ENCODE results near the gene ALDH1A2.

DNA sequence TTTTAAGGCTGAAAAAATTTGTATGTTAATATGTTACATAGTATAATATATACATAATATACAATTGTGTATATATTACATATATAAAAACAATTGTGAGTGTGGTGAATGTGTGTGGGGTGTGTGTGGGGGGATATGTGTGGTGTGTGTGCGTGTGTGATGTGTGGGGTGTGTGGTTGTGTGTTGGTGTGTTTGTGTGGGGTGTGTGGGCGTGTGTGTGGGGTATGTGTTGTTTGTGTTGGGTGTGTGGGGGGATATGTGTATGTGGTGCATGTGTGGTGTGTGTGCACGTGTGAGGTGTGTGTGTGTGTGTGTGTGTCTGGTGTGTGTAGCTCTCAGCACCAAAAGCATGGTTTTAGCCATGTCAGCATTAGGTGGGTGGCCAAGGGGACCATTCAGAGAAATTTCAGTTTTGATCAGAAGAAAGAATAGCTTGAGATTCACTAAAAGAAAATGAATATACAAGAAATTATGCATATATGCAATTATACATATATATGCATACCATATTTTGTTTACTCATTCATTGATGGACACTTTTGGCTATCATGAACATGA, 118.9 kb downstream of the ALDH1A2 start:
- TF ChIP-seq, protein P1, sequence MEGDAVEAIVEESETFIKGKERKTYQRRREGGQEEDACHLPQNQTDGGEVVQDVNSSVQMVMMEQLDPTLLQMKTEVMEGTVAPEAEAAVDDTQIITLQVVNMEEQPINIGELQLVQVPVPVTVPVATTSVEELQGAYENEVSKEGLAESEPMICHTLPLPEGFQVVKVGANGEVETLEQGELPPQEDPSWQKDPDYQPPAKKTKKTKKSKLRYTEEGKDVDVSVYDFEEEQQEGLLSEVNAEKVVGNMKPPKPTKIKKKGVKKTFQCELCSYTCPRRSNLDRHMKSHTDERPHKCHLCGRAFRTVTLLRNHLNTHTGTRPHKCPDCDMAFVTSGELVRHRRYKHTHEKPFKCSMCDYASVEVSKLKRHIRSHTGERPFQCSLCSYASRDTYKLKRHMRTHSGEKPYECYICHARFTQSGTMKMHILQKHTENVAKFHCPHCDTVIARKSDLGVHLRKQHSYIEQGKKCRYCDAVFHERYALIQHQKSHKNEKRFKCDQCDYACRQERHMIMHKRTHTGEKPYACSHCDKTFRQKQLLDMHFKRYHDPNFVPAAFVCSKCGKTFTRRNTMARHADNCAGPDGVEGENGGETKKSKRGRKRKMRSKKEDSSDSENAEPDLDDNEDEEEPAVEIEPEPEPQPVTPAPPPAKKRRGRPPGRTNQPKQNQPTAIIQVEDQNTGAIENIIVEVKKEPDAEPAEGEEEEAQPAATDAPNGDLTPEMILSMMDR (IDR thresholded peaks at IDR 0.05): no peak
- no peak for TF ChIP-seq POLR2AphosphoS5 (IDR thresholded peaks at IDR 0.05; ENCODE audit: insufficient read depth in 1 of 2, low read depth in 1 of 2)
